Measurements from ENCODE around the gene NPTN.

DNA sequence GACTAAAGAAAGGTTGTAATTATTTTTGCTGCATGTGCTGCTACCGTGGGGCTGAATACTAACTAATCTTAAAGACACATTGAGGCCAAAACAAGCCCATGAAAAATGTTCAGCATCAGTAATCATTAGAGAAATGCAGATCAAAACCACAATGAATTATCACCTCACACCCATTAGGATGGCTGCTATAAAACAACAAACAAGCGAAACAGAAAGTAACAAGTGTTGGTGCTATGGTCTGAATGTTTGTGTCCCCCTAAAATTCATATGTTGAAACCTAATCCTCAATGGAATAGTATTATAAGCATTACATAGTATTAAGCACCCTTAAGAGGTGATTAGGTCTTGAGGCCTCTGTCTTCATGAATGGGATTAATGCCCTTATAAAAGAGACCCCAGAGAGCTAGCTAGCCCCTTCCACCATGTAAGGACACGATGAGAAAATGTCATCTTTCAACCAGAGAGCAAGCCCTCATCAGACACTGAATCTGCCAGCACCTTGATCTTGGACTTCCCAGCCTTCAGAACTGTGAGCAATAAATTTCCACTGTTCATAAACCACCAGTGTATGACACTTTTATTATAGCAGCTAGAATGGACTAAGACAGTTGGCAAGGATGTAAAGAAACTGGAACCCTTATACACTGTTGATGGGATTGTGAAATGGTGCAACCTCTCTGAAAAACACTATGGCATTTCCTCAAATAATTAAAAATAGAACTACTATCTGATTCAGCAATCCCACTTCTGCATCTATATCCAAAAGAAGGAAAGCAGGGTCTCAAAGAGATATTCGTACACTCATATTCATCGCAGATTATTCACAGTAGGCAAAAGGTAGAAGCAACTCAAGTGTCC is 114.1 kb downstream of the NPTN start:
- TF ChIP-seq, protein P1, sequence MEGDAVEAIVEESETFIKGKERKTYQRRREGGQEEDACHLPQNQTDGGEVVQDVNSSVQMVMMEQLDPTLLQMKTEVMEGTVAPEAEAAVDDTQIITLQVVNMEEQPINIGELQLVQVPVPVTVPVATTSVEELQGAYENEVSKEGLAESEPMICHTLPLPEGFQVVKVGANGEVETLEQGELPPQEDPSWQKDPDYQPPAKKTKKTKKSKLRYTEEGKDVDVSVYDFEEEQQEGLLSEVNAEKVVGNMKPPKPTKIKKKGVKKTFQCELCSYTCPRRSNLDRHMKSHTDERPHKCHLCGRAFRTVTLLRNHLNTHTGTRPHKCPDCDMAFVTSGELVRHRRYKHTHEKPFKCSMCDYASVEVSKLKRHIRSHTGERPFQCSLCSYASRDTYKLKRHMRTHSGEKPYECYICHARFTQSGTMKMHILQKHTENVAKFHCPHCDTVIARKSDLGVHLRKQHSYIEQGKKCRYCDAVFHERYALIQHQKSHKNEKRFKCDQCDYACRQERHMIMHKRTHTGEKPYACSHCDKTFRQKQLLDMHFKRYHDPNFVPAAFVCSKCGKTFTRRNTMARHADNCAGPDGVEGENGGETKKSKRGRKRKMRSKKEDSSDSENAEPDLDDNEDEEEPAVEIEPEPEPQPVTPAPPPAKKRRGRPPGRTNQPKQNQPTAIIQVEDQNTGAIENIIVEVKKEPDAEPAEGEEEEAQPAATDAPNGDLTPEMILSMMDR (conservative IDR thresholded peaks at IDR 0.05; ENCODE audit: low read depth in 2 of 2), result no peak
- TF ChIP-seq POLR2AphosphoS5 (IDR thresholded peaks at IDR 0.05; ENCODE audit: low read depth), result no peak
- no peak for TF ChIP-seq ZNF462 (CRISPR knock-in tag; IDR thresholded peaks at IDR 0.05)
- TF ChIP-seq EZH2phosphoT487 (IDR thresholded peaks at IDR 0.05; ENCODE audit: unreplicated experiment), result no peak
- no peak for TF ChIP-seq EZH2 (IDR thresholded peaks at IDR 0.05; ENCODE audit: low read depth, unreplicated experiment)
- TF ChIP-seq, protein P2, sequence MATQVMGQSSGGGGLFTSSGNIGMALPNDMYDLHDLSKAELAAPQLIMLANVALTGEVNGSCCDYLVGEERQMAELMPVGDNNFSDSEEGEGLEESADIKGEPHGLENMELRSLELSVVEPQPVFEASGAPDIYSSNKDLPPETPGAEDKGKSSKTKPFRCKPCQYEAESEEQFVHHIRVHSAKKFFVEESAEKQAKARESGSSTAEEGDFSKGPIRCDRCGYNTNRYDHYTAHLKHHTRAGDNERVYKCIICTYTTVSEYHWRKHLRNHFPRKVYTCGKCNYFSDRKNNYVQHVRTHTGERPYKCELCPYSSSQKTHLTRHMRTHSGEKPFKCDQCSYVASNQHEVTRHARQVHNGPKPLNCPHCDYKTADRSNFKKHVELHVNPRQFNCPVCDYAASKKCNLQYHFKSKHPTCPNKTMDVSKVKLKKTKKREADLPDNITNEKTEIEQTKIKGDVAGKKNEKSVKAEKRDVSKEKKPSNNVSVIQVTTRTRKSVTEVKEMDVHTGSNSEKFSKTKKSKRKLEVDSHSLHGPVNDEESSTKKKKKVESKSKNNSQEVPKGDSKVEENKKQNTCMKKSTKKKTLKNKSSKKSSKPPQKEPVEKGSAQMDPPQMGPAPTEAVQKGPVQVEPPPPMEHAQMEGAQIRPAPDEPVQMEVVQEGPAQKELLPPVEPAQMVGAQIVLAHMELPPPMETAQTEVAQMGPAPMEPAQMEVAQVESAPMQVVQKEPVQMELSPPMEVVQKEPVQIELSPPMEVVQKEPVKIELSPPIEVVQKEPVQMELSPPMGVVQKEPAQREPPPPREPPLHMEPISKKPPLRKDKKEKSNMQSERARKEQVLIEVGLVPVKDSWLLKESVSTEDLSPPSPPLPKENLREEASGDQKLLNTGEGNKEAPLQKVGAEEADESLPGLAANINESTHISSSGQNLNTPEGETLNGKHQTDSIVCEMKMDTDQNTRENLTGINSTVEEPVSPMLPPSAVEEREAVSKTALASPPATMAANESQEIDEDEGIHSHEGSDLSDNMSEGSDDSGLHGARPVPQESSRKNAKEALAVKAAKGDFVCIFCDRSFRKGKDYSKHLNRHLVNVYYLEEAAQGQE (IDR thresholded peaks at IDR 0.05; ENCODE audit: unreplicated experiment), result no peak
- TF ChIP-seq NANOG (IDR thresholded peaks at IDR 0.05; ENCODE audit: borderline replicate concordance), result no peak
- no peak for TF ChIP-seq JUNB (IDR thresholded peaks at IDR 0.05; ENCODE audit: unreplicated experiment)
- TF ChIP-seq CREB1 (CRISPR knock-in tag; IDR thresholded peaks at IDR 0.05; ENCODE audit: low read depth), result no peak
- no peak for TF ChIP-seq ZNF114 (CRISPR knock-in tag; IDR thresholded peaks at IDR 0.05)
- TF ChIP-seq STAT1 (IDR thresholded peaks at IDR 0.05; ENCODE audit: unreplicated experiment), result no peak
- TF ChIP-seq ZNF331 (CRISPR knock-in tag; IDR thresholded peaks at IDR 0.05; ENCODE audit: low read depth), result no peak
- no peak for TF ChIP-seq ETS1 (IDR thresholded peaks at IDR 0.05)

All from GM23338 (cell line).